ENCODE data around the gene UBR3. TPM values are rescaled to one million over a fixed set of nuclear protein-coding genes. Genes with fewer than 3 reads are reported as not detected.

The UBR3 gene
- total and polyA plus RNA-seq, 8 donors: 7.3 to 26.8 (median 20.5) TPM

DNA sequence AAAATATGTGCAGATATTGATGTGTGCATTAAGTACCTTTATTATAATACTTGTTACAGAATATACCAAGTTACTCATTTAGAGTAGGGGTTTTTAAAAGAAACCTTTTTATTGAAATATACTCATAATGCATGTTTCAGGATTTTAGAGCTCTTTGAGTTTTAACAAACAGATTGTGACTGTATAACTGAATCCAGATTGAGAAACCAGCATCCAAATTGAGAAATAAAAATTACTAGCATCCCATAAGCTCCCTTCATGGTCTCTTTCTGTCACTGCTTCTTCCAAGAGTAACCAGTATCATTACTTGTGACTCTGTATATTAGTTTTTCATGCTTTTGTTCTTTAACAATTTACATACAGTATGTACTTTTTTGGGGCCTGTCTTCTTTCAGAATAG, 156.9 kb downstream of the UBR3 start:
- TF ChIP-seq, protein P1, sequence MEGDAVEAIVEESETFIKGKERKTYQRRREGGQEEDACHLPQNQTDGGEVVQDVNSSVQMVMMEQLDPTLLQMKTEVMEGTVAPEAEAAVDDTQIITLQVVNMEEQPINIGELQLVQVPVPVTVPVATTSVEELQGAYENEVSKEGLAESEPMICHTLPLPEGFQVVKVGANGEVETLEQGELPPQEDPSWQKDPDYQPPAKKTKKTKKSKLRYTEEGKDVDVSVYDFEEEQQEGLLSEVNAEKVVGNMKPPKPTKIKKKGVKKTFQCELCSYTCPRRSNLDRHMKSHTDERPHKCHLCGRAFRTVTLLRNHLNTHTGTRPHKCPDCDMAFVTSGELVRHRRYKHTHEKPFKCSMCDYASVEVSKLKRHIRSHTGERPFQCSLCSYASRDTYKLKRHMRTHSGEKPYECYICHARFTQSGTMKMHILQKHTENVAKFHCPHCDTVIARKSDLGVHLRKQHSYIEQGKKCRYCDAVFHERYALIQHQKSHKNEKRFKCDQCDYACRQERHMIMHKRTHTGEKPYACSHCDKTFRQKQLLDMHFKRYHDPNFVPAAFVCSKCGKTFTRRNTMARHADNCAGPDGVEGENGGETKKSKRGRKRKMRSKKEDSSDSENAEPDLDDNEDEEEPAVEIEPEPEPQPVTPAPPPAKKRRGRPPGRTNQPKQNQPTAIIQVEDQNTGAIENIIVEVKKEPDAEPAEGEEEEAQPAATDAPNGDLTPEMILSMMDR (IDR thresholded peaks at IDR 0.05): no peak
- no peaks in the 10 kb centered on the region for H3K9me3 ChIP-seq
- intact Hi-C loops (cut with DNase I): no loop called here
- DNase-seq (no peak), FAIRE-seq (no peak), ATAC-seq (no peak)
- H3K4me1 ChIP-seq: no peaks in the 10 kb centered on the region
- no peak overlapping the region for H3K4me3 ChIP-seq
- peaks cover 0 to 4% (median 0%) of the 10 kb centered on the region in 3 donors for H3K36me3 ChIP-seq
- H3K27ac ChIP-seq: no peak overlapping the region
- H3K27me3 ChIP-seq: no peaks in the 10 kb centered on the region

DNA sequence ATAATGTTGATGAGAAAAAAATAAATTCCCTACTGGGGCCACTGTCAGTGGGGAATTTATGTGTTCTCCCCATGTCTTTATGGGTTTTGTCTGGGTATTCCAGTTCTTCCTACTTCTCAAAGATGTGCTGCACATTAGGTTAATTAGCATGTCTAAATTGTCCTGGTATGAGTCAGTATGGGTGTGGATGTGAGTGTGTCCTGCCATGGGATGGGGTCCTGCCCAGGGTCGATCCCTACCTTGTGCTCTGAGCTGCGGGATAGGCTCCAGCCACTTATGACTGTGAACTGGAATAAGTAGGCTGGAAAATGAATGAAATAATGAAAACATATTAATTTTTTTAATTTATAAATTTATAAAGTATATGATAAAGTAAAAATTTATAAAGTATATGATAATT, 167.5 kb downstream of the UBR3 start:
- TF ChIP-seq, protein P1 (IDR thresholded peaks at IDR 0.05): no peak
- Histone ChIP-seq H3K27ac (no peak overlapping the region), H3K9me3 (no peaks in the 10 kb centered on the region), H3K4me1 (no peaks in the 10 kb centered on the region), H3K36me3 (peaks cover 0 to 5% (median 0%) of the 10 kb centered on the region in 3 donors), H3K27me3 (no peaks in the 10 kb centered on the region), H3K4me3 (no peak overlapping the region)
- intact Hi-C loops (cut with DNase I): no loop called here
- ATAC-seq (no peak), FAIRE-seq (no peak), DNase-seq (no peak)
- whole genome bisulfite sequencing, 2 donors: 98% methylated on average over 2 of the region's 2 CpGs

DNA sequence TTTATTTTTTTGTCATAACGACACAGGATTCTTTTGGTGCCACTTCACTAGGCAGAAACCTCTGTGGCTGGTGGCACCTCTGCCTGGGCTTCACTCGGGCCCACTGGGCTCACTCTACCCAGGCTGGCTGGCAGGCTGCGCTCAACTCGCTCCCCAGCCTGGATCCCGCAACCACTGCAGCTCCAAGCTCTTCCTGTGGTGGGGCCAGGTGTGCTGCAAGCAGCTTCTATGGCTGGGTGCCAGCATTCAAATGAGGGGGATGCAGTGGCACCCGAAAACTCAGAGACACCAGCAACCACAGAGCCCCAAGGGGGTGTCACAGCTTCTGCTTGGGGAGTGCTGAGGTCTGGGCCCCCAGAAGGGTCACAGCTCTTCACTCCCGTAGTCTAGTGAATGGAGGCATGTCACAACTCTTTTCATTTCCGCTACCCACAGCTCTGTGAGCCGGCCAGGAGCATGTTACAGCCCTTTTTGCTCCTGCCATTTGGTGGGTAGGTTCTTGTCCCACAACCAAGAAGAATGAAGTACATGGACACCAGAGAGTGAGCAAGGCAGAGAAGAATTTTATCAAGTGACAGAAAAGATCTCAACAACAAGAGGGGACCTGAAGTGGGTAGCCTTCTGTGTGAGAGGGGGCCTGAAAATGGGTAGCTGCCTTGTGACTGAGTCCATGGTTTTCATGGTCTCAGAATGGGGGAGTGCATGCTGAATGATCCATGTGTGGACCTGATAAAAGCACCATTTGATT, 170.1 kb downstream of the UBR3 start:
- TF ChIP-seq, protein P1 (IDR thresholded peaks at IDR 0.05): no peak
- 93 to 100% methylated on average over 9 of the region's 9 CpGs for WGBS, 2 donors
- Histone ChIP-seq H3K4me3 (no peak overlapping the region), H3K27ac (no peak overlapping the region), H3K27me3 (no peaks in the 10 kb centered on the region), H3K9me3 (no peaks in the 10 kb centered on the region), H3K4me1 (no peaks in the 10 kb centered on the region), H3K36me3 (peaks cover 0 to 5% (median 0%) of the 10 kb centered on the region in 3 donors)
- FAIRE-seq (no peak), DNase-seq (peak in 1 of 6 donors; percentile 49), ATAC-seq (no peak)
- intact Hi-C loops (cut with DNase I): no loop called here

DNA sequence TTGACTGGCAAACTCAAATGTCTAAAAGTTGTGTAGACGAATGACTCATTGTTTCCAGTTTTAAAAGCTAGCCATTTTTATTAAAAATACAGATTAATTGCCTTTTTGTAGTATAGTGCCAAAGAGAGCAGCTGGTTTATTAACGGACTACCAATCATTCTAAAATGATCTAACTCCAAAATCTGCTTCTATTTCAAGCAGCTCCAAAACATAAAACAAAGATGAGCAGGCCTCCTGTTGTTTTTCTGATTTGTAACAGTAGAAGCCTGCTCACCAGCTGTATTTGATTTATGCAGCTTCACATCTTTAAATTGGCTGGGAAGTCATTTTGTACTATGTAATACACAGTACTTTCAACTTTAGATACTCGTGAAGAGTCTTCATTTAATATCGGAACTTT, 171.8 kb downstream of the UBR3 start:
- TF ChIP-seq, protein P1 (IDR thresholded peaks at IDR 0.05): no peak
- H3K9me3 ChIP-seq: no peaks in the 10 kb centered on the region
- DNase-seq (no peak), ATAC-seq (no peak), FAIRE-seq (no peak)
- no peaks in the 10 kb centered on the region for H3K4me1 ChIP-seq
- H3K27ac ChIP-seq: no peak overlapping the region
- intact Hi-C loops (cut with DNase I): no loop called here
- 87 to 91% methylated on average over 4 of the region's 4 CpGs for WGBS, 2 donors
- peaks cover 0 to 10% (median 0%) of the 10 kb centered on the region in 3 donors for H3K36me3 ChIP-seq
- H3K27me3 ChIP-seq: no peaks in the 10 kb centered on the region
- H3K4me3 ChIP-seq: no peak overlapping the region

DNA sequence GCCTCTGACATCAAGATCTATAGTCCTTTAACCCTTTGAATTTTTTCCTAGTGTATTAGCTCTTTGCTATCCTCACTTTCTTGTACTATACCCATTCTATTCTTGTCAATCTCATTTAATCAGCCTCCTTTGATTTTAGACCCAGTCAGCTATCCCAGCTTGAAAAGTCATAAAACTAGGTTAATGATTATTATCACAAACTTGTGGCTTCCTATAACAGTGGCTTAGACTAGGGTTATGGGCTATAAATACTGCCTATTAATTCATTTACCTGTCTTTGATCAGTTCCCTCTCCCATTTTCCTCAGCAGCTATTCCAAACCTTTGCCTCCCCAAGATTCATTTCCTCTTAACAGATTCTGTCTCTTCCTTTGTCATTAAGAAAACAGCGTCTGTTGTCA, 174.8 kb downstream of the UBR3 start:
- Histone ChIP-seq H3K4me3 (no peak overlapping the region), H3K27ac (no peak overlapping the region), H3K36me3 (peaks cover 0 to 12% (median 0%) of the 10 kb centered on the region in 3 donors), H3K27me3 (no peaks in the 10 kb centered on the region), H3K9me3 (no peaks in the 10 kb centered on the region), H3K4me1 (no peaks in the 10 kb centered on the region)
- DNase-seq (no peak), ATAC-seq (no peak), FAIRE-seq (no peak)
- WGBS, 2 donors: 69 to 75% methylated on average over 1 of the region's 1 CpG
- TF ChIP-seq, protein P1 (IDR thresholded peaks at IDR 0.05): no peak
- intact Hi-C loops (cut with DNase I): no loop called here
